AG10803 (cell line): ENCODE results near the gene POU2AF2.
"Not testable (repeated sequence)": the region's sequence is repeated elsewhere in the genome, so short reads cannot be mapped to it uniquely, and the experiment has no call there.

ENCODE experiments used
- DNase-seq: peaks from one replicate; pipeline ENCODE4 v3.0.0; 2010; ENCODE audit warnings: low read depth
- H3K4me3 ChIP-seq: 2 replicates; pipeline ENCODE4 v1.5.1; 2011; ENCODE audit warnings: mild to moderate bottlenecking, low read length, control low read depth
- CTCF ChIP-seq: conservative IDR thresholded peaks from 2 replicates; pipeline ENCODE4 v1.5.1; 2011; ENCODE audit warnings: mild to moderate bottlenecking, low read length, control low read depth, inconsistent platforms

Gene POU2AF2

DNA sequence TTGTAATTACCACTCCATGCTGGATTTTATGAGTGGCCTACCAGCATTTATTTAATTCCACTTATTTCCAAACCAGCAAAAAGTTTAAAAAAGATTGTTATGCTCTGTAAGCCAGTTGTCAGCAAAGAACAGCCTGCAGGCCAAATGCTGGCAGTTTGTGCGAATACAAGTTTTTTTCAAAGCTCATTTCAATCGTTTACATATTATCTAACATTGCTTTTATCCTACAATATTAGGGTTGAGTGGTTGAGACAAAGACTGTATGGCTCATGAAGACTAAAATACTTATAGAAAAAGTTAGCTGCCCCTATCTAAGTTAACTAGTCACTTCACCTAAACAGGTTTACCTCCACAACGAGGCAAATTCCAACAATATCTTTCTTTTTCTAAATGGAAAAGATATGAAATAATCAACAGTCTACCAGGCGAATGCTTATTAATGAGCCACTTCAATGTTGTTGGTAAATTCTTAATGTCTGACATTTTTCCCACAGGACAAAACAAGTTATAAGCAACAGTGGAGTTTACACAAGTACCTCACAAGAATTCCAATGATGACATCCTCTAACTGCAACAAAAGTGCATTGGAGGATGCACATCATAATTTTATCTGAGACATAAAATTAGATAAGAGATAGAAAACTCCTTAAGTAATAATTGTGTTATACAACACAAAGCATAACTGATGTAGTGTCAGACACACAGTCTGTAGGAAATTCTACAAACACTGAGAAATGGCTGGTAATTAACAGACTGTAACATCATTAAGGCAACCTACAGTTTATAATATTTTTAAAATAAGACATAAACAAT lies 35.8 kb upstream of the POU2AF2 start:
- DNase-seq, result no peak
- no peak overlapping the region for H3K4me3 ChIP-seq
- TF ChIP-seq CTCF, result no peak

DNA sequence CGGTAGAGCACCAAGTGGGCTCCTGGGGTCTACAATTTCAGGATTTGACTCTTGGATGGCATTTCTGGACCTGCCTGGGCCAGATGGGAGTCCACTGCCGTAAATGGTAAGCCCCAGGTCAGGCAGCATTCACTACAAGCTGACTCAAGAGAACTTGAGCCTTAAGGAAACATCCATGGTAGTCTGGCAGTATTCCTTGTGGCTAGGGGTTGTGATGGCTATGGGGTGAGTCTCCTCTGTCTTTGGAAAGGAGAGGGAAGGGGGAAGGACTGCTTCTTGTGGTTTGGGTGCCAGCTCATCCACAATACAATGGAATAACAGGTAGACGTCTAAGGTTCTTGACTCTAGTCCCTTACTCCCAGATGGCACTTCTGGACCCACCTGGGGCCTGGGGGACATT lies 32.3 kb upstream of the POU2AF2 start:
- TF ChIP-seq CTCF, result no peak
- no peak overlapping the region for H3K4me3 ChIP-seq
- DNase-seq, result no peak

GRCh38 chr11:111220721-111221120 lies 24.8 kb upstream of the POU2AF2 start:
- no peak for DNase-seq
- no peak for TF ChIP-seq CTCF
- H3K4me3 ChIP-seq, result no peak overlapping the region

GRCh38 chr11:111221208-111221607 lies 24.3 kb upstream of the POU2AF2 start:
- H3K4me3 ChIP-seq, result no peak overlapping the region
- DNase-seq, result no peak
- no peak for TF ChIP-seq CTCF

GRCh38 chr11:111221936-111222335 lies 23.6 kb upstream of the POU2AF2 start:
- H3K4me3 ChIP-seq, DNase-seq: not testable (repeated sequence)

GRCh38 chr11:111222821-111223455 lies 22.6 kb upstream of the POU2AF2 start:
- DNase-seq, H3K4me3 ChIP-seq: not testable (repeated sequence)

- no peak overlapping the region for H3K4me3 ChIP-seq
- TF ChIP-seq CTCF, result no peak
- DNase-seq, result no peak
Measured at GRCh38 chr11:111225881-111226280, 19.6 kb upstream of the POU2AF2 start.

- no peak overlapping the region for H3K4me3 ChIP-seq
- no peak for TF ChIP-seq CTCF
- no peak for DNase-seq
Measured at GRCh38 chr11:111229604-111230003, 15.9 kb upstream of the POU2AF2 start.
